GM18499 (cell line): ENCODE measurements around the gene SYNGAP1.
"Not testable (repeated sequence)": the region's sequence is repeated elsewhere in the genome, so short reads cannot be mapped to it uniquely, and the experiment has no call there.

ENCODE experiments used
- ATAC-seq: cut with Tn5 transposase; IDR thresholded peaks from one replicate; pipeline ENCODE4 v1.9.1; 2021; ENCODE audit warnings: moderate number of reproducible peaks; ENCODE audit not compliant: insufficient read depth, unreplicated experiment

Gene SYNGAP1

DNA sequence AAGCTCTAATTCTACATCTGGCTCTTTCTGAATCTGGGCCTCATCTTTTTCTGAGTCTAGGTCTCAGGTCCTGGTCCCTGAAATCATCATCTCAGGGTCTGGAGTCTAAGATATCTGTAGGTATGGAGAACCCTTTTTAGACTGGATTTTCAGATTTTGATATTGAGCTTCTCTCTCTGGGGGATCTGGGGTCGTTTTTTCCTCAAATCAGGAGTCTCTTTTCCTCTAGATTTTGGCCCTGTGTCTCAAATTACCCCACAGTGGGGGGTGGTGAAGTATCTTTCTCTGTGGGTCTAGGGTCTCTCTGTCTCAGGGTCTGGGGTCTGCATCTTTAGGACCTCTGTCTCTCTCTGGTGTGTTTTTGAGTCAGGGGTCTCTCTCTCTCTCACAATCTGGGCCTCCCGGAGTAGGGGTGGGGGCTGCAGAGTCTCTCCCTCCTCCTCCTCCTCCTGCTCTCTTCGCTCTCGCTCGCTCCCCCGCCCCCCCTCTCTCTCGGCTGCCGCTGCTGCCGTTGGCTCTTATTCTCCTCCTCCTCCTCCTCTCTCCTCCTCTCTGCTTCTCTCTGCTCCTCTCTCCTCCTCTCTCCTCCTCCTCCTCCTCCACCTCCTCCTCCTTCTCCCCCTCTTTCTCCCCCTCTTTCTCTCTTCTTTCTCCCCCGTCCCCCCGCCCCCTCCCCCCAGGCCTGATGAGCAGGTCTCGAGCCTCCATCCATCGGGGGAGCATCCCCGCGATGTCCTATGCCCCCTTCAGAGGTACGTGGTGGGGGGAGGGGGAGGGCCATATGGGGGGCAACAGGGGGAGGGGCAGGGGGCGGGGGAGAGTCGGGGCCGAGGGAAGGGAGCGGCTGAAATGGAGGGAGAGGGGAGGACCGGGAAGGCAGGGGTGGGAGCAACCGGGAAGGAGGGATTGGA is at the start of gene SYNGAP1:
TSS of gene SYNGAP1 (plus strand) at position 486 of the 911 bp plus-strand sequence. CDS start at position 686, 200 bp downstream.
- ATAC-seq, result no peak

- not testable (repeated sequence) for ATAC-seq
Observed at GRCh38 chr6:33371901-33372300, 48.0 kb upstream of the SYNGAP1 start.

GRCh38 chr6:33372526-33373123 is 47.2 kb upstream of the SYNGAP1 start:
- ATAC-seq, result no peak

- no peak for ATAC-seq
Observed at GRCh38 chr6:33373960-33374910, 45.6 kb upstream of the SYNGAP1 start.

DNA sequence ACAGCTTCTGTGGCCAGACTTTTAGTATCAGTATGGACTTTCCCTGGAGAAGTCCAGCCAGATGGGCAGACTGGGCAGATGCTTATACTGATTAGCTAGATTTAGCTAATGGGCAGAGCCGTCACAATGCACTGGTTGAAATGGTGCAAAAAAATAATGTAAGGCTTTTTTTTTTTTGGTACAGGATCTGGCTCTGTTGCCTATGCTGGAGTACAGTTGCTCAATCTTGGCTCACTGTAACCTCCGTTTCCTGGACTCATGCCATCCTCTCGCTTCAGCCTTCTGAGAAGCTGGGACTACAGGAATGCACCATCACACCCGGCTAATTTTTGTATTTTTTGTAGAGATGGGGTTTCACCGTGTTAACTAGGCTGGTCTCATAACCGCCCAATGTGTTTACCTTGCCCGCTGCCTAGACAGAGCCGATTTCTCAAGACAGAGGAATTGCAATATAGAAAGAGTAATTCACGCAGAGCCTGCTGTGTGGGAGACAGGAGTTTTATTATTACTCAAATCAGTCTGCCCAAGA is 44.7 kb upstream of the SYNGAP1 start:
- no peak for ATAC-seq

- no peak for ATAC-seq
Observed at GRCh38 chr6:33377171-33377570, 42.7 kb upstream of the SYNGAP1 start.

DNA sequence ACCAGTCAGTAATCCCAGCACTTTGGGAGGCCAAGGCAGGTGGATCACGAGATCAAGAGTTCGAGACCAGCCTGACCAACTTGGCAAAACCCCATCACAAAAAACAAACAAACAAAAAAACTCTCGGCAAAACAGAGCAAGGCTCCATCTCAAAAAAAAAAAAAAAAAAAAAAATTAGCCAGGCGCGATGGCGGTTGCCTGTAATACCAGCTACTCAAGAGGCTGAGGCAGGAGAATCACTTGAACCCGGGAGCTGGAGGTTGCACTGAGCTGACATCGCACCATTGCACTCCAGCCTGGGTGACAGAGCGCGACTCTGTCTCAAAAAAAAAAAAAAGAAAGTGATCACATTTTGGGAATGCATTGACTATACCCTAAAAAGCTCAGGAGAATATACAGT is 40.7 kb upstream of the SYNGAP1 start:
- ATAC-seq, result not testable (repeated sequence)

DNA sequence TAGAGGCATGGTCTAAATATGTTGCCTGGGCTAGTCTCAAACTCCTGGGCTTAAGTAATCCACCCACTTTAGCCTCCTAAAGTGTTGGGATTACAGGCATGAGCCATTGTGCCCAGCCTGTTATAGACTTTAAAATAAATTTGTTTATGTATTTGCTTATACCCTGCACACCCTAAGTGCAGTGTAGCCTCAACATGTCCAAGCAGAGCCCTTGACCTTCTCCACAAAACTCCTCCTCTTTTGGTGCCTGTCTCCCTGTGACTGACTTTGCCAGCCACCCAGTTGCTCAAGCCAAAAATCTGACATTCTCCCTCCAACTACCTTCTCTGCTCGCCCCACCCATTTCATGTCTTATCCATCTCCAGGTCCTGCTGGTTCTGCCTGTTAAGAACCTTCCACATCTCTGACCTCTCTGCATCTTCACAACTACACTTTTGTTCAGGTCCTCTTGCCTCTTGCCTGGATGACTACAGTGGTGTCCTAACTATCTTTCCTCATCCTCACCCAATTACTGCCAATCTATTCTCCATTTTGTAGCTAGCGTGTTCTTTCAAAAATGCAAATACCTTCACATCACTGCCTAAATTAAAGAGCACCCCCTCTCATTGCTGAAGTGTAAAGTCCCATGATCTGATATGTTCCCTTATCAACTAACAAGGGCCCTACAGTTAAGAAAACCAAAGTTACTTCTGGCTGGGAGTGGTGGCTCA is 39.4 kb upstream of the SYNGAP1 start:
- no peak for ATAC-seq

- no peak for ATAC-seq
Observed at GRCh38 chr6:33383427-33384185, 36.3 kb upstream of the SYNGAP1 start.

GRCh38 chr6:33384581-33385020 is 35.3 kb upstream of the SYNGAP1 start:
- no peak for ATAC-seq

GRCh38 chr6:33390173-33390572 is 29.7 kb upstream of the SYNGAP1 start:
- no peak for ATAC-seq

- no peak for ATAC-seq
Observed at GRCh38 chr6:33390767-33391277, 29.0 kb upstream of the SYNGAP1 start.

DNA sequence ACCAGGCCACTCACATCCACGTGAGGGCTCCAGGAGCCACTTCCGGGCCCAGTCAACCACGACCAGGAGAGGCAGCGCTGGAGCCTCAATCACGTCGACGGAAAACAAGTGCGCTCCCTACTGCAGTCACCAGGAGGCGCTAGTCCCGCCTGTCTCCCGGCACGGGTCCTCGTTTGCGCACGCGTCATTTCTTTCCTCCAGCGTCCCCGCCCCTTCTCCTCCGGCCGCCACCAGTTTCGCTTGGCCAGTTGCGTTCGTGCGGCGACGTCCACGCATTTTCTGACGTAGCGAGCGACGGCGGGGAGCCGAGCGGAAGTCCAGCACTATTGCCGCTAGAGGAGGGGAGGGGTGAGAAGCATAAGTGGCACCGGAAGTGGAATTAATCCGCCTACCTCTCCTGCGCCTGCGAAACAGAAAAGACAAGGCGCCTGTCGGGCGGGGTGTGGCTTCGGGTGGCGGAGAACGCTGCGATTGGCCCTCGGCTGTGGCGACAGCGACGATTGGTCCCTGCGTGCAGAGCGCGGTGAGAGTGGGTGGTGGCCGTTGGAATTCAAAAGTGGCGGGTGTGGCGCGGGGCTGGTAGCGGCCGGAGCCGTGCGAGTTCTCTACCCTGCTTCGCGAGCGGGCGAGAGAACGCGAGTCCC is 28.5 kb upstream of the SYNGAP1 start, which contains the start of gene KIFC1:
TSS of gene KIFC1 (plus strand) at position 546 of the 644 bp plus-strand sequence. CDS start 163 bp downstream, outside the sequence.
- peak; percentile 68 for ATAC-seq

GRCh38 chr6:33391922-33392594 is 27.8 kb upstream of the SYNGAP1 start:
- ATAC-seq, result no peak

DNA sequence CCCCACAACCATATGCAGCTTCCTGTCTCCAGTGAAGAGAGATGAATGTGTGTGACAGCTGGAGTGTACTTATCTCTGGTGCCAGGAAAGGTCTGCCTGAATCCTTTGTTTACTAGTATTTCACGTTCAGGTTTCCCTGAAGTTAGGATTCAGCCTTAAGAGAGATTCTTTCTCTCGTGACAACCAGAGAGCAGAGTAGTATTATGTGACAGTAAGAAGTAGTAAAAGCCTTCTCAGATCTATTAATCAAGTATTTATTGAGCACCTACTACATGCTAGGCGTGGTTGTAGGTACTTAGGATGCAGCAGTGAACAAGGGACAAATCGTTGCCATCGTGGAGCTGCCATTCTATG is 27.3 kb upstream of the SYNGAP1 start:
- ATAC-seq, result no peak

GRCh38 chr6:33392979-33393378 is 26.9 kb upstream of the SYNGAP1 start:
- ATAC-seq, result no peak

DNA sequence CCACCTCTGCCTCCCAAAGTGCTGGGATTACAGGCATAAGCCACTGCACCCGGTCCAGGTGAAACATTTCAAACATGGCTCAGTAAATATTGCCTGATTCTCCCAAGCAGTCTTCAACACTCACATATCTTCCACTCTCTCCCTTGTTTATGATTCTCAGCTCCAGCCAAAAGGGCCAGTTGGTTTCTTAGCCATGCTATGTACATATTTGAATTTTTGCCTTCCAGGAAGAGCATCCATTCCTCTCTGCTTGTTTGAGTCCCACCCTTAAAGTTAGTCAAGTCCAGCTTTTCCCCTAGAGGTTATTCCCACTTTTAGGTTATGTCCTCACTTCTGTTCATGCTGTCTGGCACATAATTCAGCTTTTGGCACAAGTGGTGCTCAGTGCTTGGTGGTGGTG is 22.3 kb upstream of the SYNGAP1 start:
- no peak for ATAC-seq

DNA sequence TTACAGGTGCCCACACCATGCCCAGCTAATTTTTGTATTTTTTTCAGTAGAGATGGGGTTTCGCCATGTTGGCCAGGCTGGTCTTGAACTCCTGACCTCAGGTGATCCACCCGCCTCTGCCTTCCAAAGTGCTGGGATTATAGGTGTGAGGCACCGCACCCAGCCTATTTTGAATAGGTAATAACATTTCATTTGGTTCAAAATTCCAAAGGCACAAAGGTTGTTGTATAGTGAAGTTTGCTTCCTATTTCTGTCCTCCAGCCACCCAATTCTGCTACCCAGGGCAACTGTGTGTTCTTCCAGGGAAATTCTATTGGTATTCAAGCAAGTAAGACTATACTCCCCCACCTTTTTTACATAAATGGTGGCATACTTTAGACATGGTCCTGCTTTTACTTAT is 21.3 kb upstream of the SYNGAP1 start:
- not testable (repeated sequence) for ATAC-seq
